GM23338 (cell line): ENCODE results near the gene PPIC.

Source experiments
- CREB1 ChIP-seq: fragments of 250-450 bp; sonication (Bioruptor Pico); IDR thresholded peaks from 2 replicates; pipeline ENCODE4 v1.5.0; 2020; ENCODE audit warnings: low read depth, mild to moderate bottlenecking, moderate library complexity
- EZH2 ChIP-seq: fragments of 200-600 bp; sonication (generic); IDR thresholded peaks from one replicate; pipeline ENCODE4 v1.8.0; 2017; ENCODE audit warnings: antibody characterized with exemption, mild to moderate bottlenecking, low read depth; ENCODE audit not compliant: unreplicated experiment
- EZH2phosphoT487 ChIP-seq: fragments of 200-600 bp; sonication (generic); IDR thresholded peaks from one replicate; pipeline ENCODE4 v1.8.1; 2018; ENCODE audit warnings: antibody characterized with exemption; ENCODE audit not compliant: unreplicated experiment
- JUNB ChIP-seq: IDR thresholded peaks from one replicate; pipeline ENCODE4 v1.6.1; 2016; ENCODE audit warnings: antibody characterized with exemption; ENCODE audit not compliant: unreplicated experiment
- NANOG ChIP-seq: IDR thresholded peaks from 2 replicates; pipeline ENCODE4 v1.6.1; 2016; ENCODE audit warnings: antibody characterized with exemption, borderline replicate concordance
- POLR2AphosphoS5 ChIP-seq: IDR thresholded peaks from 2 replicates; pipeline ENCODE4 v1.6.1; 2016; ENCODE audit warnings: antibody characterized with exemption, low read depth
- TF ChIP-seq, protein P1 (sequence below), 2 experiments: fragments of 200-600 bp in 1 of 2; sonication (generic) in 1 of 2; conservative IDR thresholded peaks; 2 replicates each; pipeline versions ENCODE4 v1.5.1 to v1.6.1; 2016 to 2017; ENCODE audit warnings: antibody characterized with exemption in 2 of 2, low read depth in 2 of 2, mild to moderate bottlenecking in 2 of 2, moderate library complexity in 1 of 2
- TF ChIP-seq, protein P2 (sequence below): IDR thresholded peaks from one replicate; pipeline ENCODE4 v1.6.1; 2018; ENCODE audit warnings: antibody characterized with exemption; ENCODE audit not compliant: unreplicated experiment

DNA sequence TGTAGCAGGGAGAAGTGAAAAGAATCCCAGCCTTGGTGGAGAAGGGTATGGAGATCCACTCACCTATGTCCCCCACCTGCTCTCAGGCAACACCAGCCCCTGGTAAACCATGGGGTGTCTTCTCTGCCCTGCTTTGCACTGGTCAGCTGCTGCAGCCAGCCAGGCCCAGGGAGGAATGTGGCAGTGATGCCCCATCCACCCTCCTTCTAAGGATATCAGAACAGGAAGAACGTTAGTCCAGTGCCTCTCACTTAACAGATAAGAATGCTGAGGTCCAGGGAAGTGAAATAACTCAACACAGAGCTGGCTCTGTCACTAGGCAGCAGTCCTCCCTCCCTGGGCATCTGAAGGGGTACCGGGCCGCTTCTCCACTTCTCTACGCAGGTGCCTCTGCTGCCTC, 9.7 kb upstream of the PPIC start:
- TF ChIP-seq, protein P1, sequence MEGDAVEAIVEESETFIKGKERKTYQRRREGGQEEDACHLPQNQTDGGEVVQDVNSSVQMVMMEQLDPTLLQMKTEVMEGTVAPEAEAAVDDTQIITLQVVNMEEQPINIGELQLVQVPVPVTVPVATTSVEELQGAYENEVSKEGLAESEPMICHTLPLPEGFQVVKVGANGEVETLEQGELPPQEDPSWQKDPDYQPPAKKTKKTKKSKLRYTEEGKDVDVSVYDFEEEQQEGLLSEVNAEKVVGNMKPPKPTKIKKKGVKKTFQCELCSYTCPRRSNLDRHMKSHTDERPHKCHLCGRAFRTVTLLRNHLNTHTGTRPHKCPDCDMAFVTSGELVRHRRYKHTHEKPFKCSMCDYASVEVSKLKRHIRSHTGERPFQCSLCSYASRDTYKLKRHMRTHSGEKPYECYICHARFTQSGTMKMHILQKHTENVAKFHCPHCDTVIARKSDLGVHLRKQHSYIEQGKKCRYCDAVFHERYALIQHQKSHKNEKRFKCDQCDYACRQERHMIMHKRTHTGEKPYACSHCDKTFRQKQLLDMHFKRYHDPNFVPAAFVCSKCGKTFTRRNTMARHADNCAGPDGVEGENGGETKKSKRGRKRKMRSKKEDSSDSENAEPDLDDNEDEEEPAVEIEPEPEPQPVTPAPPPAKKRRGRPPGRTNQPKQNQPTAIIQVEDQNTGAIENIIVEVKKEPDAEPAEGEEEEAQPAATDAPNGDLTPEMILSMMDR (conservative IDR thresholded peaks at IDR 0.05; ENCODE audit: low read depth in 2 of 2): no peak
- TF ChIP-seq, protein P2, sequence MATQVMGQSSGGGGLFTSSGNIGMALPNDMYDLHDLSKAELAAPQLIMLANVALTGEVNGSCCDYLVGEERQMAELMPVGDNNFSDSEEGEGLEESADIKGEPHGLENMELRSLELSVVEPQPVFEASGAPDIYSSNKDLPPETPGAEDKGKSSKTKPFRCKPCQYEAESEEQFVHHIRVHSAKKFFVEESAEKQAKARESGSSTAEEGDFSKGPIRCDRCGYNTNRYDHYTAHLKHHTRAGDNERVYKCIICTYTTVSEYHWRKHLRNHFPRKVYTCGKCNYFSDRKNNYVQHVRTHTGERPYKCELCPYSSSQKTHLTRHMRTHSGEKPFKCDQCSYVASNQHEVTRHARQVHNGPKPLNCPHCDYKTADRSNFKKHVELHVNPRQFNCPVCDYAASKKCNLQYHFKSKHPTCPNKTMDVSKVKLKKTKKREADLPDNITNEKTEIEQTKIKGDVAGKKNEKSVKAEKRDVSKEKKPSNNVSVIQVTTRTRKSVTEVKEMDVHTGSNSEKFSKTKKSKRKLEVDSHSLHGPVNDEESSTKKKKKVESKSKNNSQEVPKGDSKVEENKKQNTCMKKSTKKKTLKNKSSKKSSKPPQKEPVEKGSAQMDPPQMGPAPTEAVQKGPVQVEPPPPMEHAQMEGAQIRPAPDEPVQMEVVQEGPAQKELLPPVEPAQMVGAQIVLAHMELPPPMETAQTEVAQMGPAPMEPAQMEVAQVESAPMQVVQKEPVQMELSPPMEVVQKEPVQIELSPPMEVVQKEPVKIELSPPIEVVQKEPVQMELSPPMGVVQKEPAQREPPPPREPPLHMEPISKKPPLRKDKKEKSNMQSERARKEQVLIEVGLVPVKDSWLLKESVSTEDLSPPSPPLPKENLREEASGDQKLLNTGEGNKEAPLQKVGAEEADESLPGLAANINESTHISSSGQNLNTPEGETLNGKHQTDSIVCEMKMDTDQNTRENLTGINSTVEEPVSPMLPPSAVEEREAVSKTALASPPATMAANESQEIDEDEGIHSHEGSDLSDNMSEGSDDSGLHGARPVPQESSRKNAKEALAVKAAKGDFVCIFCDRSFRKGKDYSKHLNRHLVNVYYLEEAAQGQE: no peak
- no peak for TF ChIP-seq EZH2
- no peak for TF ChIP-seq POLR2AphosphoS5
- TF ChIP-seq EZH2phosphoT487: no peak
- no peak for TF ChIP-seq CREB1 (CRISPR knock-in tag)
- TF ChIP-seq NANOG: no peak
- no peak for TF ChIP-seq JUNB
